Endothelial cell of umbilical vein (primary cell): ENCODE data around the gene CMTM7.

ENCODE experiments used
- CTCF ChIP-seq, 2 donors: IDR thresholded peaks; 1 replicate in 1 of 2; 2 replicates in 1 of 2; pipeline ENCODE4 v1.5.1; 2011; ENCODE audit warnings: low read length in 2 of 2, mild to moderate bottlenecking in 2 of 2, moderate library complexity in 2 of 2, control low read depth in 1 of 2, inconsistent platforms in 1 of 2, low read depth in 1 of 2; ENCODE audit not compliant: insufficient read depth in 1 of 2; ENCODE audit errors: extremely low read depth in 1 of 2
- EZH2 ChIP-seq: IDR thresholded peaks from 2 replicates; pipeline ENCODE4 v1.6.1; 2012; ENCODE audit warnings: borderline replicate concordance, low read depth, mild to moderate bottlenecking, moderate library complexity, low read length, inconsistent platforms; ENCODE audit not compliant: severe bottlenecking
- FOS ChIP-seq: IDR thresholded peaks from 2 replicates; pipeline ENCODE4 v1.6.1; 2011; ENCODE audit warnings: mild to moderate bottlenecking, low read length, moderate library complexity, borderline replicate concordance; ENCODE audit not compliant: insufficient read depth
- GATA2 ChIP-seq: IDR thresholded peaks from 2 replicates; pipeline ENCODE4 v1.7.0; 2011; ENCODE audit warnings: low read depth, mild to moderate bottlenecking, moderate library complexity, mixed read lengths, low read length; ENCODE audit not compliant: insufficient read length, insufficient read depth
- MYC ChIP-seq: IDR thresholded peaks from one replicate; pipeline ENCODE4 v1.6.1; 2011; ENCODE audit warnings: mild to moderate bottlenecking, low read depth, low read length
- POLR2A ChIP-seq: IDR thresholded peaks from 2 replicates; pipeline ENCODE4 v1.6.1; 2012; ENCODE audit warnings: low read depth, mild to moderate bottlenecking, control low read depth, low read length

DNA sequence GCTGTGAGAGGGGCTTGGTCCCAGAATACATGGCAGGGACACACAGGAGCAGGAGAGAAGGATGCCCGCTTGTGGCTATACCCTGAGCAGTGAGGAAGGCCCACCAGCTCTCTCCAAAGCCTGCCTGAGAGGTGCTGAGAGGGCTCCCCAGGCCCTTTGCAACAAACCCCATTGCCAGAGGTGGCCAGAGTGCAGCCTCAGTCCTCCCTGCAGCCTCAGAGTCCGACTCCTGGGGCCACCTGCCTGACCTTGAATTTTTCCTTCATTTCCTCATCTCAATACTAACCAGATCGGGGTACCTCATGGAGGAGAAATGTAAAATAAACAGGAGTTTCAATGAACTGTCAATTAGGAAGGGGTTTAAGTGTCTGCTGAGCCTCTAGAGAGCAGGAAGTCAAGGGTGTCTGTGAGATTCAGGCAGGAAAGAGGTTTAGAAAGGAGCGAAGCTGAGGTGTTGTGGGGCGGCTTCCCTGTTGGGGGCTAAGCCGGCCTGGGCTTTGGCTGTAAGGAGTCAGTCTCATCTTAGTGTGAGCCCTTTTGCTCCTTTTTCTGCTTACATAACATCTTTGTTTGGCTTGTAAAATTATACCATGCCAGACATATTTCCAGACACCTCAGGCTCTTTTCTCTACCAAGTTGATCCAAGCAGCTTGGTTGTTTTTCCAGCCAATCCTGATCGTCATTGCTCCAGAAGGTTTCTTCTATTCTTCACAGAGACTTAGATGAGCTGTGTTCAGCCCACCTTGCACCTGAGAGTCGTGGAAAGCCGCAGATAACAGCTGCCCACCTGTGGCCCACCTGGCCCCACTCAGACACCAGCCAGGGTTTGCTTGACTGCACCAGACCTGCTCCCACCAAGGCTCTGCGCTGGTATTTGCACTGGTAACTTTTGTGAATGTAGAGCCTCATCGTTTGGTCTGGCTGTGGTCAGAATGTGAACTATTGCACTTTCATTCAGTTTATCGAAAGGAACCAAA, 36.7 kb downstream of the CMTM7 start:
- TF ChIP-seq MYC (no peak), POLR2A (no peak), EZH2 (no peak), CTCF (IDR thresholded peaks at IDR 0.05; ENCODE audit: extremely low read depth in 1 of 2, insufficient read depth in 1 of 2, low read depth in 1 of 2, low read length in 2 of 2) (no peak), GATA2 (no peak), FOS (no peak)
